Subcutaneous adipose tissue (tissue), 4 donors: ENCODE measurements around the gene KCNQ5. TPM values are rescaled to one million over a fixed set of nuclear protein-coding genes. Genes with fewer than 3 reads are reported as not detected.

Source experiments
- CTCF ChIP-seq: fragments of 450-650 bp; IDR thresholded peaks from one replicate; pipeline ENCODE4 v1.5.1; 2016; ENCODE audit warnings: low read depth, mild to moderate bottlenecking, control low read depth, antibody characterized with exemption, moderate library complexity
- total RNA-seq, 4 donors: library from RNA; depleted of rRNA; stranded (reverse); fragments of >200 nt; gene quantifications; one replicate each; pipeline ENCODE4 v1.1.0, GENCODE V29; 2016

KCNQ5 gene
- total RNA-seq, 4 donors from 2014 or later: 0.17 TPM; not detected in 3

GRCh38 chr6:72793641-72794395 lies 172.0 kb downstream of the KCNQ5 start:
- TF ChIP-seq CTCF: no peak

- no peak for TF ChIP-seq CTCF
These were observed 176.3 kb downstream of the KCNQ5 start for GRCh38 chr6:72798196-72798595.

GRCh38 chr6:72809746-72810379 lies 188.0 kb downstream of the KCNQ5 start:
- TF ChIP-seq CTCF: no peak

- no peak for TF ChIP-seq CTCF
These were observed 188.9 kb downstream of the KCNQ5 start for GRCh38 chr6:72810571-72811280.

GRCh38 chr6:72811971-72812421 lies 190.1 kb downstream of the KCNQ5 start:
- no peak for TF ChIP-seq CTCF

- TF ChIP-seq CTCF: no peak
These were observed 192.1 kb downstream of the KCNQ5 start for GRCh38 chr6:72813807-72814596.
